SK-N-SH treated with all-trans-retinoic acid at 6 μM for 48 hours (cell line): ENCODE results near the gene SCRN3.
"Not testable (repeated sequence)": the region's sequence is repeated elsewhere in the genome, so short reads cannot be mapped to it uniquely, and the experiment has no call there.

ENCODE experiments used
- ATAC-seq: fragments of 200-7000 bp; cut with Tn5 transposase; 3 replicates; pipeline ENCODE4 v1.9.1; 2020; ENCODE audit warnings: mild to moderate bottlenecking, moderate library complexity
- ARNTL ChIP-seq: fragments of 450-650 bp; formaldehyde crosslinking; IDR thresholded peaks from 2 replicates; pipeline ENCODE4 v1.5.0; 2020; ENCODE audit warnings: low read depth, mild to moderate bottlenecking, moderate library complexity, borderline replicate concordance
- BACH2 ChIP-seq: fragments of 250-450 bp; sonication (Bioruptor Pico); IDR thresholded peaks from 2 replicates; pipeline ENCODE4 v1.9.0; 2021; ENCODE audit warnings: mild to moderate bottlenecking, borderline replicate concordance
- CSDC2 ChIP-seq: fragments of 250-450 bp; sonication (Bioruptor Pico); IDR thresholded peaks from 2 replicates; pipeline ENCODE4 v1.5.0; 2020; ENCODE audit warnings: mild to moderate bottlenecking, moderate library complexity
- CSRNP3 ChIP-seq: fragments of 250-450 bp; sonication (Bioruptor Pico); IDR thresholded peaks from 2 replicates; pipeline ENCODE4 v1.5.1; 2021; ENCODE audit warnings: mild to moderate bottlenecking, moderate library complexity
- ESRRG ChIP-seq: fragments of 250-450 bp; sonication (Bioruptor Pico); IDR thresholded peaks from 2 replicates; pipeline ENCODE4 v1.6.1; 2021; ENCODE audit warnings: mild to moderate bottlenecking
- GLIS3 ChIP-seq: fragments of 250-450 bp; sonication (Bioruptor Pico); IDR thresholded peaks from 2 replicates; pipeline ENCODE4 v1.5.0; 2020; ENCODE audit warnings: mild to moderate bottlenecking, moderate library complexity
- OSR1 ChIP-seq: fragments of 250-450 bp; sonication (Bioruptor Pico); IDR thresholded peaks from 2 replicates; pipeline ENCODE4 v1.8.0; 2022; ENCODE audit warnings: moderate library complexity, mild to moderate bottlenecking, inconsistent platforms
- PPARA ChIP-seq: fragments of 250-450 bp; sonication (Bioruptor Pico); IDR thresholded peaks from 2 replicates; pipeline ENCODE4 v1.5.0; 2020; ENCODE audit warnings: mild to moderate bottlenecking, borderline replicate concordance
- RARB ChIP-seq: fragments of 250-450 bp; sonication (Bioruptor Pico); IDR thresholded peaks from 2 replicates; pipeline ENCODE4 v1.8.0; 2021; ENCODE audit warnings: mild to moderate bottlenecking, moderate library complexity
- SNAI2 ChIP-seq: fragments of 250-450 bp; sonication (Bioruptor Pico); IDR thresholded peaks from 2 replicates; pipeline ENCODE4 v1.5.0; 2020; ENCODE audit warnings: mild to moderate bottlenecking, moderate library complexity
- TCF4 ChIP-seq: fragments of 250-450 bp; sonication (Bioruptor Pico); IDR thresholded peaks from 2 replicates; pipeline ENCODE4 v1.8.0; 2021; ENCODE audit warnings: mild to moderate bottlenecking, moderate library complexity, borderline replicate concordance
- TOX ChIP-seq: fragments of 250-450 bp; sonication (Bioruptor Pico); IDR thresholded peaks from 2 replicates; pipeline ENCODE4 v1.8.0; 2021; ENCODE audit warnings: mild to moderate bottlenecking, moderate library complexity, borderline replicate concordance
- ZC3H10 ChIP-seq: fragments of 250-450 bp; sonication (Bioruptor Pico); IDR thresholded peaks from 2 replicates; pipeline ENCODE4 v1.5.1; 2021; ENCODE audit warnings: mild to moderate bottlenecking, moderate library complexity
- ZFP30 ChIP-seq: fragments of 450-650 bp; formaldehyde crosslinking; IDR thresholded peaks from 2 replicates; pipeline ENCODE4 v1.5.0; 2022; ENCODE audit warnings: mild to moderate bottlenecking, moderate library complexity
- ZNF565 ChIP-seq: fragments of 450-650 bp; formaldehyde crosslinking; conservative IDR thresholded peaks from 2 replicates; pipeline ENCODE4 v1.5.0; 2020; ENCODE audit warnings: low read depth, mild to moderate bottlenecking, moderate library complexity
- ZNF70 ChIP-seq: fragments of 450-650 bp; formaldehyde crosslinking; IDR thresholded peaks from 2 replicates; pipeline ENCODE4 v1.5.0; 2020; ENCODE audit warnings: mild to moderate bottlenecking, moderate library complexity
- ZNF8 ChIP-seq: fragments of 450-650 bp; formaldehyde crosslinking; IDR thresholded peaks from 2 replicates; pipeline ENCODE4 v1.5.0; 2020; ENCODE audit warnings: mild to moderate bottlenecking, moderate library complexity
- TF ChIP-seq, protein P1 (sequence below): fragments of 250-450 bp; sonication (Bioruptor Pico); IDR thresholded peaks from 2 replicates; pipeline ENCODE4 v1.8.0; 2020; ENCODE audit warnings: mild to moderate bottlenecking, moderate library complexity, borderline replicate concordance
- TF ChIP-seq, protein P2 (sequence below): fragments of 250-450 bp; sonication (Bioruptor Pico); IDR thresholded peaks from 2 replicates; pipeline ENCODE4 v1.5.1; 2020; ENCODE audit warnings: low read depth, mild to moderate bottlenecking, moderate library complexity

SCRN3 gene, protein sequence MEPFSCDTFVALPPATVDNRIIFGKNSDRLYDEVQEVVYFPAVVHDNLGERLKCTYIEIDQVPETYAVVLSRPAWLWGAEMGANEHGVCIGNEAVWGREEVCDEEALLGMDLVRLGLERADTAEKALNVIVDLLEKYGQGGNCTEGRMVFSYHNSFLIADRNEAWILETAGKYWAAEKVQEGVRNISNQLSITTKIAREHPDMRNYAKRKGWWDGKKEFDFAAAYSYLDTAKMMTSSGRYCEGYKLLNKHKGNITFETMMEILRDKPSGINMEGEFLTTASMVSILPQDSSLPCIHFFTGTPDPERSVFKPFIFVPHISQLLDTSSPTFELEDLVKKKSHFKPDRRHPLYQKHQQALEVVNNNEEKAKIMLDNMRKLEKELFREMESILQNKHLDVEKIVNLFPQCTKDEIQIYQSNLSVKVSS

GRCh38 chr2:174395284-174395968, at the start of gene SCRN3:
Gene SCRN3 (plus strand): TSS chr2:174395730. CDS start chr2:174398284, 2,554 bp downstream.
- TF ChIP-seq SNAI2 (CRISPR knock-in tag) (peak; percentile 80; the same call in 1 of the 2 replicates), TOX (CRISPR knock-in tag) (no peak), OSR1 (CRISPR knock-in tag) (no peak)
- TF ChIP-seq, protein P1, sequence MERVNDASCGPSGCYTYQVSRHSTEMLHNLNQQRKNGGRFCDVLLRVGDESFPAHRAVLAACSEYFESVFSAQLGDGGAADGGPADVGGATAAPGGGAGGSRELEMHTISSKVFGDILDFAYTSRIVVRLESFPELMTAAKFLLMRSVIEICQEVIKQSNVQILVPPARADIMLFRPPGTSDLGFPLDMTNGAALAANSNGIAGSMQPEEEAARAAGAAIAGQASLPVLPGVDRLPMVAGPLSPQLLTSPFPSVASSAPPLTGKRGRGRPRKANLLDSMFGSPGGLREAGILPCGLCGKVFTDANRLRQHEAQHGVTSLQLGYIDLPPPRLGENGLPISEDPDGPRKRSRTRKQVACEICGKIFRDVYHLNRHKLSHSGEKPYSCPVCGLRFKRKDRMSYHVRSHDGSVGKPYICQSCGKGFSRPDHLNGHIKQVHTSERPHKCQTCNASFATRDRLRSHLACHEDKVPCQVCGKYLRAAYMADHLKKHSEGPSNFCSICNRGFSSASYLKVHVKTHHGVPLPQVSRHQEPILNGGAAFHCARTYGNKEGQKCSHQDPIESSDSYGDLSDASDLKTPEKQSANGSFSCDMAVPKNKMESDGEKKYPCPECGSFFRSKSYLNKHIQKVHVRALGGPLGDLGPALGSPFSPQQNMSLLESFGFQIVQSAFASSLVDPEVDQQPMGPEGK (CRISPR knock-in tag), result no peak
- TF ChIP-seq, all 23 proteins: peak for 1
- peak; percentile 96 for ATAC-seq

DNA sequence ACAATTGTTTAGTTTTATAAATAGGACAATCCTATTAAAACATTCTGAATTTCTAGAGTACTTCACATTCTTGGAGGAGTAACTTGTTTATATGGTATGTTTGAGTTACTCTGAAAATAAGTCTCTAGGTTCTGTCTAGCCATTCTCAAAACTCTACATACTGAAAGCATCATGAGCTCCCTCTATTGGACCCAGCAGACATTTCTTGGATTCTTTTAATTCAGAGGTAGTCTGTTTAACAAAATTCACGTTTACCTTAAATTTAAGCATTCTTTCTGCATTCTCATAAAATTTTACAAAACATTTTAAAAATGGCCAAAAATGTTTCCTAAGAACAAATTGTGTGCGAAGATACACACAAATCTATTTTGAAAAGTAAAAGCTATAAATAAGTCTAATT, 45.5 kb upstream of the SCRN3 start:
- ATAC-seq, result peak; percentile 60; the same call in 2 of the 3 replicates
- TF ChIP-seq, protein P1 (CRISPR knock-in tag), result no peak
- TF ChIP-seq ZNF8 (CRISPR knock-in tag), result no peak
- TF ChIP-seq GLIS3, result no peak
- no peak for TF ChIP-seq ARNTL (CRISPR knock-in tag)
- TF ChIP-seq RARB (CRISPR knock-in tag), result no peak
- no peak for TF ChIP-seq ZFP30
- no peak for TF ChIP-seq PPARA (CRISPR knock-in tag)
- TF ChIP-seq ZC3H10, result no peak

- TF ChIP-seq TOX (CRISPR knock-in tag) (no peak), OSR1 (CRISPR knock-in tag) (no peak), BACH2 (CRISPR knock-in tag) (no peak), ZFP30 (no peak), ZC3H10 (no peak), ZNF70 (CRISPR knock-in tag) (no peak)
- no peak for ATAC-seq
These were observed 44.8 kb upstream of the SCRN3 start for GRCh38 chr2:174350593-174351181.

DNA sequence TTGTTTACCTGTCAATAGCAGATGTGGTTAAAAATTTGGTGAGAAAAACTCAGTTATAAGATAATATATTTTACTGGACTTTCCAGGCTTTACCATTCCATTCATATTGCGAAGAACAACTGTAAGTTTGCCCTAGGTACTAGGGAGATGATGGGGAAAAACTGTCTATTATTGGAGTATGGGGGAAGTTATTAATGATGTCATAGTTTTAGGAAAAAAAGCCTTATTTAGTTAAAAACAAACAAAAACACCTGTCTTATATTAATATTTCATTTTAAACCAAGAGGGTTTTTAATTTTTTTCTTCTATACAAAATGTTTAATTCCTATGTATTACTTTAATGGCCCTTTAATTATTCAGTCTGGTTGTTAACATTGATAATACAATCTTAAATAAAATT, 42.5 kb upstream of the SCRN3 start:
- TF ChIP-seq RARB (CRISPR knock-in tag), result no peak
- TF ChIP-seq, protein P2, sequence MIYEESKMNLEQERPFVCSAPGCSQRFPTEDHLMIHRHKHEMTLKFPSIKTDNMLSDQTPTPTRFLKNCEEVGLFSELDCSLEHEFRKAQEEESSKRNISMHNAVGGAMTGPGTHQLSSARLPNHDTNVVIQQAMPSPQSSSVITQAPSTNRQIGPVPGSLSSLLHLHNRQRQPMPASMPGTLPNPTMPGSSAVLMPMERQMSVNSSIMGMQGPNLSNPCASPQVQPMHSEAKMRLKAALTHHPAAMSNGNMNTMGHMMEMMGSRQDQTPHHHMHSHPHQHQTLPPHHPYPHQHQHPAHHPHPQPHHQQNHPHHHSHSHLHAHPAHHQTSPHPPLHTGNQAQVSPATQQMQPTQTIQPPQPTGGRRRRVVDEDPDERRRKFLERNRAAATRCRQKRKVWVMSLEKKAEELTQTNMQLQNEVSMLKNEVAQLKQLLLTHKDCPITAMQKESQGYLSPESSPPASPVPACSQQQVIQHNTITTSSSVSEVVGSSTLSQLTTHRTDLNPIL (CRISPR knock-in tag), result no peak
- ATAC-seq, result no peak

DNA sequence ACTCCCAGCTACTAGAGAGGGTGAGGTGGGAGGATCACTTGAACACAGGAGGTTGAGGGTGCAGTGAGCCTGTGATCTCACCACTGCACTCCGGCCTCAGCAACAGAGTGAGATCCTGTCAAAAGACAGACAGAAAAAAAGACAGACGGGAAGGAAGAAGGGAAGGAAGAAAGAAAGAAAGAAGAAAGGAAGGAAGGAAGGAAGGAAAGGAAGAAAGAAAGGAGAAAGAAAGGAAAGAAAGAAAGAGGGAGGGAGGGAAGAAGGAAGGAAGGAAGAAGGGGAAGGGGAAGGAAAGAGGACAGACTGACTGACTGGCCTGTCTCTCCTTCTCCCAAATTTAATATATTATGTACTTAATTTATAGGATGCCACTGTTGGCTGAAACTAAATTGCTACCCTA, 39.2 kb upstream of the SCRN3 start:
- no peak for ATAC-seq

GRCh38 chr2:174359663-174360062, 35.9 kb upstream of the SCRN3 start:
- ATAC-seq, result not testable (repeated sequence)

More for the DNA sequence above, 39.2 kb upstream of the SCRN3 start:
- TF ChIP-seq BACH2 (CRISPR knock-in tag) (no peak), CSRNP3 (CRISPR knock-in tag) (no peak), ZNF565 (no peak), SNAI2 (CRISPR knock-in tag) (no peak), PPARA (CRISPR knock-in tag) (no peak), ARNTL (CRISPR knock-in tag) (no peak), CSDC2 (CRISPR knock-in tag) (no peak), TCF4 (CRISPR knock-in tag) (no peak), ESRRG (no peak)
